ENCODE measurements around the gene PHKB.

PHKB gene

GRCh38 chr16:47729701-47730100 is 268.6 kb downstream of the PHKB start:
- DNase-seq (ENCODE audit: low read depth, low spot score) = no peak

- no peak for DNase-seq (ENCODE audit: low read depth, low spot score)
Observed at GRCh38 chr16:47731252-47731651, 270.1 kb downstream of the PHKB start.

GRCh38 chr16:47732122-47732521 is 271.0 kb downstream of the PHKB start:
- DNase-seq (ENCODE audit: low read depth, low spot score) = no peak

GRCh38 chr16:47732523-47733111 is 271.5 kb downstream of the PHKB start:
- DNase-seq (ENCODE audit: low read depth, low spot score) = no peak

- no peak for DNase-seq (ENCODE audit: low read depth, low spot score)
Observed at GRCh38 chr16:47734081-47734857, 273.1 kb downstream of the PHKB start.

- no peak for DNase-seq (ENCODE audit: low read depth, low spot score)
Observed at GRCh38 chr16:47734987-47735594, 274.0 kb downstream of the PHKB start.

GRCh38 chr16:47750371-47750770 is 289.2 kb downstream of the PHKB start:
- DNase-seq (ENCODE audit: low read depth, low spot score) = no peak
